Measurements from ENCODE around the gene PLXNA1. TPM values are rescaled to one million over a fixed set of nuclear protein-coding genes. Genes with fewer than 3 reads are reported as not detected.

PLXNA1 gene
- total and polyA plus RNA-seq, 2 experiments from 2014 or later: 11.0 to 73.5 TPM

- H4K20me1 ChIP-seq (replicated peaks; ENCODE audit: insufficient read depth): no peaks in the 10 kb centered on the region; the same call in 1 of the 2 replicates
- no peak for TF ChIP-seq ZNF331 (CRISPR knock-in tag; IDR thresholded peaks at IDR 0.05; ENCODE audit: low read depth)
- no peak for TF ChIP-seq EZH2 (IDR thresholded peaks at IDR 0.05; ENCODE audit: low read depth, unreplicated experiment)
- no peak for TF ChIP-seq CTCF (conservative IDR thresholded peaks at IDR 0.05; ENCODE audit: low read depth in 2 of 2)
- TF ChIP-seq EZH2phosphoT487 (IDR thresholded peaks at IDR 0.05; ENCODE audit: unreplicated experiment): no peak
- no peak for TF ChIP-seq JUNB (IDR thresholded peaks at IDR 0.05; ENCODE audit: unreplicated experiment)
- no peak for TF ChIP-seq NANOG (IDR thresholded peaks at IDR 0.05; ENCODE audit: borderline replicate concordance)
- H3K27me3 ChIP-seq (ENCODE audit: insufficient read depth): no peaks in the 10 kb centered on the region
- DNase-seq (ENCODE audit: low spot score) (no peak), ATAC-seq (no peak)
- no peak overlapping the region for H3K4me3 Mint-ChIP-seq
- peaks cover 11% of the 10 kb centered on the region for H3K27me3 Mint-ChIP-seq (ENCODE audit: insufficient read depth, low read depth, poor library complexity)
- no peak overlapping the region for H2AFZ ChIP-seq
- H3K4me2 ChIP-seq: no peak overlapping the region
- H3K9me3 Mint-ChIP-seq: no peaks in the 10 kb centered on the region
- no peaks in the 10 kb centered on the region for H3F3A ChIP-seq (replicated peaks; ENCODE audit: low read depth)
- peaks cover 28% of the 10 kb centered on the region for H3K4me1 Mint-ChIP-seq
- H3K4me3 ChIP-seq: no peak overlapping the region
- no peaks in the 10 kb centered on the region for H3K9me2 ChIP-seq (ENCODE audit: insufficient read depth)
- H3K27ac ChIP-seq (ENCODE audit: low read depth): 0 out of 2 replicates have a peak overlapping the region, but pooled peaks have one; percentile 72
- H3K79me2 ChIP-seq (replicated peaks; ENCODE audit: insufficient read depth): peaks cover 20% of the 10 kb centered on the region; the same call in 1 of the 2 replicates
- peaks cover 10% of the 10 kb centered on the region; the same call in 1 of the 2 replicates for H3K4me1 ChIP-seq (ENCODE audit: insufficient read depth)
- H3K36me3 ChIP-seq (ENCODE audit: insufficient read depth): no peaks in the 10 kb centered on the region
- H3K27ac Mint-ChIP-seq: no peak overlapping the region
- no peaks in the 10 kb centered on the region; the same call in 2 of the 3 replicates for H3K36me3 Mint-ChIP-seq (ENCODE audit: low read depth)
Measured at GRCh38 chr3:127000761-127001160, 17.8 kb downstream of the PLXNA1 start.

- Histone ChIP-seq H3K4me2 (peak overlapping the region; percentile 66), H4K20me1 (replicated peaks; ENCODE audit: insufficient read depth) (no peaks in the 10 kb centered on the region; the same call in 1 of the 2 replicates), H3K4me3 (peak overlapping the region; percentile 40; the same call in 1 of the 2 replicates), H3K36me3 (ENCODE audit: insufficient read depth) (no peaks in the 10 kb centered on the region), H2AFZ (no peak overlapping the region), H3K9me2 (ENCODE audit: insufficient read depth) (no peaks in the 10 kb centered on the region), H3K27me3 (ENCODE audit: insufficient read depth) (no peaks in the 10 kb centered on the region), H3K27ac (ENCODE audit: low read depth) (peak overlapping the region; percentile 72; the same call in 1 of the 2 replicates), H3F3A (replicated peaks; ENCODE audit: low read depth) (no peaks in the 10 kb centered on the region), H3K79me2 (replicated peaks; ENCODE audit: insufficient read depth) (peaks cover 18% of the 10 kb centered on the region; the same call in 1 of the 2 replicates), H3K4me1 (ENCODE audit: insufficient read depth) (peaks cover 10% of the 10 kb centered on the region; the same call in 1 of the 2 replicates)
- Mint-ChIP-seq H3K4me1 (peaks cover 28% of the 10 kb centered on the region), H3K36me3 (ENCODE audit: low read depth) (no peaks in the 10 kb centered on the region; the same call in 2 of the 3 replicates), H3K4me3 (0 out of 3 replicates have a peak overlapping the region, but pooled peaks have one; percentile 36), H3K27ac (0 out of 2 replicates have a peak overlapping the region, but pooled peaks have one; percentile 78), H3K27me3 (ENCODE audit: insufficient read depth, low read depth, poor library complexity) (peaks cover 10% of the 10 kb centered on the region), H3K9me3 (no peaks in the 10 kb centered on the region)
- ATAC-seq: peak; percentile 5
- DNase-seq (ENCODE audit: low spot score): no peak
- TF ChIP-seq ZNF114 (CRISPR knock-in tag; IDR thresholded peaks at IDR 0.05) (no peak), REST (IDR thresholded peaks at IDR 0.05; ENCODE audit: unreplicated experiment) (no peak), EZH2phosphoT487 (IDR thresholded peaks at IDR 0.05; ENCODE audit: unreplicated experiment) (no peak), NANOG (IDR thresholded peaks at IDR 0.05; ENCODE audit: borderline replicate concordance) (no peak), JUNB (IDR thresholded peaks at IDR 0.05; ENCODE audit: unreplicated experiment) (no peak), ZNF331 (CRISPR knock-in tag; IDR thresholded peaks at IDR 0.05; ENCODE audit: low read depth) (no peak), CREB1 (CRISPR knock-in tag; IDR thresholded peaks at IDR 0.05; ENCODE audit: low read depth) (no peak), CTCF (conservative IDR thresholded peaks at IDR 0.05; ENCODE audit: low read depth in 2 of 2) (no peak), POLR2AphosphoS5 (IDR thresholded peaks at IDR 0.05; ENCODE audit: low read depth) (no peak; the same call in 1 of the 2 replicates)
Measured at GRCh38 chr3:127001486-127002194, 18.7 kb downstream of the PLXNA1 start.

All from GM23338 (cell line).